ENCODE data around the gene CCNQ.

CCNQ gene

DNA sequence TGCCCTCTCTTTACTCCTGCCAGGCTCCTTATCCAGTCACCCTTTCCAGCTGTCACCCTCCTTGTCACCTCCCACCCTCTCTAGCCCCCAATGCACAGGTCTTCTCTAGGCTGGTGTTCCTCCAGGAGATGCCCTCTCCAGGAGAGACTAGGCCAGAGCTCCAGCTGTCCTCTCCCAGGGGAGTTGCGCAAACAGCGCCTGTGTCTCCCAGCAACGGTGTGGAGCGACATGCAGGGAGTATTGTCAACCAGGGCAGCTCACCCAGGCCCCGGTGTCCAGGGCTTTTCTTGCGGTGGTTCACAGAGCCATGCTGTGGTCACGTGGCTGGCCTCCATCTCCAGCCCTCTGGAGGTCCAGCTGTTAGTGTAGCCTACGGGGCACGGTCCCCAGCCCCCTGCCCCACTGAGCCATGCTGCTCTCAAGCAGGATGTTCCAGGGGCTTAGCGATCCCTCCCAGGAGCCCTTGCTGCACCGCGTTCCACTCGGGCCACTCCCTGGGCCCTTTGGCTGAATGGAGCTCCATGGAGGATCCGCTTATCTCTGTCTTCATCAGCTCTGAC is 34.8 kb downstream of the CCNQ start:
- no peak for TF ChIP-seq ZFX (IDR thresholded peaks at IDR 0.05; ENCODE audit: borderline replicate concordance)
- TF ChIP-seq, protein P1, sequence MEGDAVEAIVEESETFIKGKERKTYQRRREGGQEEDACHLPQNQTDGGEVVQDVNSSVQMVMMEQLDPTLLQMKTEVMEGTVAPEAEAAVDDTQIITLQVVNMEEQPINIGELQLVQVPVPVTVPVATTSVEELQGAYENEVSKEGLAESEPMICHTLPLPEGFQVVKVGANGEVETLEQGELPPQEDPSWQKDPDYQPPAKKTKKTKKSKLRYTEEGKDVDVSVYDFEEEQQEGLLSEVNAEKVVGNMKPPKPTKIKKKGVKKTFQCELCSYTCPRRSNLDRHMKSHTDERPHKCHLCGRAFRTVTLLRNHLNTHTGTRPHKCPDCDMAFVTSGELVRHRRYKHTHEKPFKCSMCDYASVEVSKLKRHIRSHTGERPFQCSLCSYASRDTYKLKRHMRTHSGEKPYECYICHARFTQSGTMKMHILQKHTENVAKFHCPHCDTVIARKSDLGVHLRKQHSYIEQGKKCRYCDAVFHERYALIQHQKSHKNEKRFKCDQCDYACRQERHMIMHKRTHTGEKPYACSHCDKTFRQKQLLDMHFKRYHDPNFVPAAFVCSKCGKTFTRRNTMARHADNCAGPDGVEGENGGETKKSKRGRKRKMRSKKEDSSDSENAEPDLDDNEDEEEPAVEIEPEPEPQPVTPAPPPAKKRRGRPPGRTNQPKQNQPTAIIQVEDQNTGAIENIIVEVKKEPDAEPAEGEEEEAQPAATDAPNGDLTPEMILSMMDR (IDR thresholded peaks at IDR 0.05), result no peak
- H3K27ac ChIP-seq, result no peak overlapping the region

DNA sequence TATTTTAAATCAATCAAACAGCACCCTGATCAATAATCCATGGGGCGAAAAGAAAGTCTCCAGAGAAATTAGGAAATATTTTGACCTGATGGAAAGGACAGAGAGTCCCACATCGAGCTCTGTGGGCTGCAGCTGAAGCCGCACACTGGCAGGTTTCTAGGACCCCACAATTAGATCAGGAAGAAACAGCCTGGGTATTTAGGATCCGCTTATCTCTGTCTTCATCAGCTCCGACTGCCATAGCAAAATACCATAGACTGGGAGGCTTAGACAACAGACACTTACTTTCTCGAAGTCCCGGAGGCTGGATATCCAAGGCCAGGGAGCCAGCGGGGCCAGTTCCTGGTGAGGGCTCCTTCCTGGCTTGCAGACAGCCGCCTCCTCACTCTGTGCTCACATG is 36.4 kb downstream of the CCNQ start:
- no peak overlapping the region for H3K27ac ChIP-seq
- TF ChIP-seq ZFX (IDR thresholded peaks at IDR 0.05; ENCODE audit: borderline replicate concordance), result no peak
- TF ChIP-seq, protein P1 (IDR thresholded peaks at IDR 0.05), result no peak

DNA sequence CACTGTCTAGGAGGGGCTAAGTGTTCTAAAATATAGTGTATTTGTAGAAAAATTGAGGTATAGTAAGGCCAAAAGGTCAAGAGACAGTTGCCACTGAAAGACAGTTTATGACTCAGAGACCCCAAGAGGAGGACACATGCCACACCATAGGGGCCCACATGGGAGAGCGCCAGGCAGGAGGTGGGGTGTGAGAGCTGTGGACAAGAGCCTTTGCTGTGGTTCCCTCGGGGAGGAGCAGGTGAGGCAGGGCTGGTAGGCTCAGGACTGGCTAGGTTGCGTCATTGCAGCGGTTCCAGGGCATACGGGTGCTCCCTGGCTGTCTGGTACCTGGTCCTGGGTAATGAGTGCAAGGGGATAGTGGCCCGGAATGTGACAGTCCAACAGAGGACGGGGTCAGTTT is 37.6 kb downstream of the CCNQ start:
- H3K27ac ChIP-seq, result no peak overlapping the region
- TF ChIP-seq, protein P1 (IDR thresholded peaks at IDR 0.05), result no peak
- no peak for TF ChIP-seq ZFX (IDR thresholded peaks at IDR 0.05; ENCODE audit: borderline replicate concordance)

DNA sequence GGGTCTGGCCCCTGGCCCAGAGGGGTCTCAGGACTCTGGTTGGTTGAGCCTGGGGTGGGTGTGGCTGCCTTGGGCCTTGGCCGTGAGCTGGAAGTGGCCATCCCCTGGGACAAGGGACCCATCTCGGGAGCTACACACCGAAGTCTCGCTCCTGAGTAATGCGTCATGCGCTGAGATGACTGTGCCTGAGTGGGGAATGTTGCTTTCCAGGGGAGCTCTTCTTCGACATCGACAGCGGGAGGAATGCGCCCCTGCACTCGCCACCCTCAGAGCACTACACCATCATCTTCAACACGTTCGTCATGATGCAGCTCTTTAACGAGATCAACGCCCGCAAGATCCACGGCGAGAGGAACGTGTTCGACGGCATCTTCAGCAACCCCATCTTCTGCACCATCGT is 38.5 kb downstream of the CCNQ start:
- no peak overlapping the region for H3K27ac ChIP-seq
- TF ChIP-seq ZFX (IDR thresholded peaks at IDR 0.05; ENCODE audit: borderline replicate concordance), result no peak
- TF ChIP-seq, protein P1 (IDR thresholded peaks at IDR 0.05), result no peak

DNA sequence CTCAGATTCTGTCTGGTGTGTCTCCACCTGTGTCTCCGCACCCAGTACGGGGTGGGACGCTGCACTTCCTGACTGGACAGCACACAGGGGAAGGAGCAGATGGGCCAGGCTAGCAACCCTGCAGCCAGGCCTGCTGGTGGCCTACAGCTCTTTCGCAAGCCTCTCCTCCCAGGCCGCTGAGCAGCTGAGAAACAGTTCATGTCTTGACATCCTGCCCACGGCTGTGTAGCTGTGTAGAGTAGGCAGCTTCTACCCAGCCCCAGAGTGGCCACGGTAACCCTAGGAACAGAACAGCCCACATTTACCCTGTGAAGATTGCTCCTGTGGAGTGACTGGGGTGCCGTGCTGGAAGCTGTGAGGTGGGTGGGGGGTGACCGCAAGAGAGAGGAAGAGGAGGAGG is 38.9 kb downstream of the CCNQ start:
- no peak for TF ChIP-seq ZFX (IDR thresholded peaks at IDR 0.05; ENCODE audit: borderline replicate concordance)
- TF ChIP-seq, protein P1 (IDR thresholded peaks at IDR 0.05), result no peak

DNA sequence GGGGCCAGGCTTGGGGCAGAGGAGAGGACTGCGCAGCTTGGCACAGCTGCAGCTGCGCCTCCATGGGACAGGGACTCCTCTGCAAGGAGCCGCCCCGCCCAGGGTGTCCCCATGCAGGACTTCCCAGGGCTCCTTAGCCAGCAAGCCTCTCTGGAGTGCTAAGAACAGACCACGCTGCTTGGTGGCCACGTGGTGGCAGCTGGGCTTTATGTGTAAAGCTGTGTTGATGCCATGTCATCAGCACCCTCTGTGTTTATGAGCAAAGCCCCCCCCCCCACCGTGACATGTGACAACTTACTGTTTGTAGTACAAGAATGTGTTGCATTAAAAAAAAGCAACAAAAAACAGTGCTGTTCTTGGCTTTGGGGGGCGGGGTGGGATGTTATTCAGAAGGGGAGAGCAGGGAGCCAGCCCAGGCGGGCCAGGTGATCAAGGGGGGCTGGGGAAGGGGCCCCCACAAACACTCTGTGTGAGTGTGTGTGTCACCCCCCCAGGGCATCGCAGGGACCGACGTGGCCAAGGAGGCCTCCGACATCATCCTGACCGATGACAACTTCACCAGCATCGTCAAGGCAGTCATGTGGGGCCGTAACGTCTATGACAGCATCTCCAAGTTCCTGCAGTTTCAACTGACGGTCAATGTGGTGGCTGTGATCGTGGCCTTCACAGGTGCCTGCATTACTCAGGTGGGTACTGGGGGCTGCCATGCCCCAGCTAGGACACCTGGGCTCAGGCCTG is 41.2 kb downstream of the CCNQ start:
- no peak for TF ChIP-seq ZFX (IDR thresholded peaks at IDR 0.05; ENCODE audit: borderline replicate concordance)
- TF ChIP-seq, protein P1 (IDR thresholded peaks at IDR 0.05), result no peak
- H3K27ac ChIP-seq, result no peak overlapping the region

More for the DNA sequence above, 38.9 kb downstream of the CCNQ start:
- no peak overlapping the region for H3K27ac ChIP-seq

DNA sequence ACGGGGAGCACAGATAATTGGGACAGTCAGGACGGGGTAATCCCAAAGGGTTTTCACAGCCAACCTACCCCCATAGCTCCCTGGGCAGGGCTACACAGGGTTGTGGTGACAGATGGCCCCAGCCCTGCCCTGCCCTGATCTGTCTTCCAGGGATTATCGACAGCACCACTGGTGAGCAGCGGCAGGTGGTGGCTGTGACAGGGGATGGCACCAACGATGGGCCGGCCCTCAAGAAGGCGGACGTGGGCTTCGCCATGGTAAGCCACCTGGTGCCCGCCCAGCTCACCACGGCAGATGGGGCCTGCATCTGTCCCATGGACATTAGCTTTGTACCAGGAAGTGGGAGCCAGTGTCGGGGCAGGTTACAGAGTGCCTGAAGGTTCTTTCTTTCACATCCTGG is 42.2 kb downstream of the CCNQ start:
- TF ChIP-seq, protein P1 (IDR thresholded peaks at IDR 0.05), result no peak
- TF ChIP-seq ZFX (IDR thresholded peaks at IDR 0.05; ENCODE audit: borderline replicate concordance), result no peak
- H3K27ac ChIP-seq, result no peak overlapping the region
